NCI-H1694 treated with DMSO at 0.1 percent for 48 hours (cell line): Measurements from ENCODE around the gene RNASE4.
A peak's percentile ranks its signal among the peaks of the same experiment; 100 is the strongest.

Experiments used
- DNase-seq: peaks from one replicate; lab custom pipeline; 2025; lab: John Stamatoyannopoulos, UW

The RNASE4 gene

DNA sequence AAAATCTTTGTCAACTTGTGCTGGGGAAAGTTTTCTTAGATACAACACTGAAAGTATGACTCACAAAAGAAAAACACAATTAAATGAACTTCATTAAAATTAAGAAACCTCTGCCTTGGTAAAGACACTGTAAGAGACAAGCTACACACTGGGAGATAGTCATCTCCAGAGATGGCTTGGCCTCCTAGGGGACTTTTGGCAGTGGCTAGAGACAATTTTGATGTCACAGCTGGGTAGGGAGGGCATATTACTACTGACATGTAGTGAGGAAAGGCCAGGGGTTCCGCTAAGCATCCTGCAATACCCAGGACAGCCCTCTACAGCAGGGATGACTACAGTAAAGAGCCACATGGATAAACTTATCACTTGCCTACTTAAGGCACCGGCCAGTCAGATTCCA is 8.7 kb upstream of the RNASE4 start:
- no peak for DNase-seq

DNA sequence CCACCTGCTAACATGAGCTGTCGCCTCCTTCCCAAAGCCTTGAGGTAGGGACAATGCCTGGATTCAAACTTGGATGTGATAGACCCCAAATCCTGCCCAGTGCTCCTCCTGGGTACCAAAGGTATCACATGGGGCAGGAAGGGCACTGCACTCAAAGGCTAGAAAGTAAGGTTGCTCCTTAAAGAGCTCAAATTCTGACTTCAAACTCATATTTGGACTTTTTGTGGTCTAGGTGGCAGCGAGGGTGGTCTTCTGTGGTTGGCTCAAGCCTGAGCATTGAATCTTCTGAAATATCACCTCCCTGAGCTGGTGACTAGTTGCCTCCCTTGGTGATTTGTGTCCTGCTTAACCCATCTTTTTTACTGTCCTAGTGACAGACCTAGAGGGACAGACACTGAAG is 8.3 kb upstream of the RNASE4 start:
- DNase-seq, result no peak

DNA sequence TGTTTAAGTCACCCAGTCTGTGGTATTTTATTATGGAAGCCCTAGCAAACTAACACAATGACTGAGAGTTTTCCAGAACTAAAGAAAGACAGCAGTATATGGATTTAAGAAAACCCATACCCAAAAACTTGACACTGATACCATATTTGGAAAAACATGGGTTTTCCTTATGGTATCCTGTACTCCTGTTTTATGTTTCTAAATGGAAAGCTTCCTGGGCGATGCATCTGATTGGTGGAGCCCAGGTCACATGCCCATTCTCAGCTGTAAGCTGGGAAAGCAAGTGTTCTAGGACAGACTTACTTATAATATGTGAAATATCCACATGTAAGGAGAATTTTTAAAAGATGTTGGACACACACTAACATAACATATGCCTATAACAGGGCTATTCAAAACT is 4.5 kb upstream of the RNASE4 start:
- DNase-seq, result no peak

DNA sequence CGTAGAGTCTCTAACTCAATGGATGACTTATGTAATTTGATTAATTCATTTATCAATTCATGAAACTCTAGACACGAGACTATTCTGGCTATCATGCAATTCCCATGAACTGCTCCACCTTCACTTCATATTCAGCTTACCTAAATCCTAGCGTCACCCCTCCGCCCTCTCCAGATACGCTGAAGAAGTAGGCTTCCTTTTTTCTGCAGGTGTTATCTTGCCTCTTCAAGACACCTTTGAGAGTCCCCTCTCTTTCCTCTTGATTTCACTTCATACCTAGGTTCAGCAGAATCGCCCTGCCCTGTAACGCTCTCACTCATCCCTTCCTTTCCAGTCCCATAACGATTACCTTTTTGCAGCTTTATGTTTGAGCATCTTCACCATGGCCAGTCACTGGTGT is 4.0 kb upstream of the RNASE4 start:
- no peak for DNase-seq

DNA sequence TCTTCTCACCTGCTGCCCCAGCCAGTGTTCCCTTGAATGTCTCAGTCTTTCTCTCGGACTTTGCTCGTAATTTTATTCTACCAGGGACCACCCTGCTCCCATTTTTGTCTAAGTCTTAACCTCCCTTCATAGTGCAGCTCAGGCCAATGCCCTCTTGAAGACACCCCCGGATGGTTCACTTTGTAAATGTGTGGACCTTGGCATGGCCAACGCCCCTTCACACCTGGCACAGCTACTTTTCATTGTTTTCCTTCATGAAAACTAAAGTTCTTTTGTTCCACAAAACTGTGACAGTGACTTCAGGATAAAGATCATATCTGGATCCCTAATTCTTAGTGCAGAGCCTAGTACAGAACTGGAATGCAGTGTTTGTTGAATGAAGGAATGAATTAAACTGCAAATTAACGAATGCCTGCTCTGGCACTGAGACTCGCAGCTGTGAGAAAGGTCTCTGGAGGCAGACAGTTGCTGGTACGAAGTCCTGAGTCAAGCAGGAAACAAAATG is 3.5 kb upstream of the RNASE4 start:
- no peak for DNase-seq

DNA sequence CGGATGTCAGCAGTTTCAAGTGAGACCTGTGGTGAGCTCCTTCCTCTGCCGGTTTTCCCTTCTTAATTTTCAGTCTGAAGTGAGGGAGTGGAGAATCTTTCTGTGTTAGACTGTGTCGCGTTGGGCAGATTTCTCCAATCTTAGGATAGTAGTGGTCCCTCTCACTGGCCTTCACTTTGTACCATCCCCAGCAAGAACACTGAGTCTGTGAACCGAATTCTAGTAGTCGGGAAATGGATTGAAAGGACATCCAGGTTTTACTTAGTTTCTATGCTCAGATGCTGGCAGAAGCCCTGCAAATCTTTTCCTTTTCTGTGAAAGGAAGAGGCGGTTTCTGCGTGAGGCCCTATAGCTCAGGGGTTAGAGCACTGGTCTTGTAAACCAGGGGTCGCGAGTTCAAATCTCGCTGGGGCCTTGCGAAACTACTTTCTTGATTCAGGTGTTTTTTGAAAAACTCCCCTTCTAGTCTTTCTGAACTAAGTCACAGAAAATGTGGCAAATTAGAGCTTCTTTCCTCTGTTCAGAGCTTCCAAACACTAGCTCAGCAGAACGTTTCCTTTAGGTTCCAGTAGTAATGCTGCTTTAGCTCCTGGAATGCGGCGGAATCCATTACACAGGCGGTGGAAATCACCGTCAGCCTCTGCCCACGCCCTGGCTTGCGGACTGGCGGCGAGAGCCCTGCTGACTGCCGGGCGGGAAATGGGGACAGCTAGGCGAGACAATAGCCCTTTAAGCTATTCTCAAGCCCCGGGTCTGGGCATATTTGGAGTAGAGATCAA is 2.8 kb upstream of the RNASE4 start:
- peak; percentile 81 for DNase-seq

DNA sequence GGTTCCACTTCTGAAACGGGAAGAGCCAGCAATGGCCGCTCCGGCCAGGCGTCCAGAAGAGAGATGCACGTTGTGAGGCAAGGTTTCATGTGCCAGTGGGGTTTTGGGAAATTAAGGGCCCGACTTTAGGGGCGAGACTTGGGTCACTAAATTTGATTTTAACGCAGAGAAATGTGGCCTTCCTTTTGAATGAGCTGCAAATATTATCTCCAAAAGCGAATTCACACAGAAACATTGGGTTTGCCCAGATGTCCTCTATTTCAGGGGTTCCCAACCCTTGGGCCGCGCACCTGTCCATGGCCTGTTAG is 2.3 kb upstream of the RNASE4 start:
- DNase-seq, result no peak

DNA sequence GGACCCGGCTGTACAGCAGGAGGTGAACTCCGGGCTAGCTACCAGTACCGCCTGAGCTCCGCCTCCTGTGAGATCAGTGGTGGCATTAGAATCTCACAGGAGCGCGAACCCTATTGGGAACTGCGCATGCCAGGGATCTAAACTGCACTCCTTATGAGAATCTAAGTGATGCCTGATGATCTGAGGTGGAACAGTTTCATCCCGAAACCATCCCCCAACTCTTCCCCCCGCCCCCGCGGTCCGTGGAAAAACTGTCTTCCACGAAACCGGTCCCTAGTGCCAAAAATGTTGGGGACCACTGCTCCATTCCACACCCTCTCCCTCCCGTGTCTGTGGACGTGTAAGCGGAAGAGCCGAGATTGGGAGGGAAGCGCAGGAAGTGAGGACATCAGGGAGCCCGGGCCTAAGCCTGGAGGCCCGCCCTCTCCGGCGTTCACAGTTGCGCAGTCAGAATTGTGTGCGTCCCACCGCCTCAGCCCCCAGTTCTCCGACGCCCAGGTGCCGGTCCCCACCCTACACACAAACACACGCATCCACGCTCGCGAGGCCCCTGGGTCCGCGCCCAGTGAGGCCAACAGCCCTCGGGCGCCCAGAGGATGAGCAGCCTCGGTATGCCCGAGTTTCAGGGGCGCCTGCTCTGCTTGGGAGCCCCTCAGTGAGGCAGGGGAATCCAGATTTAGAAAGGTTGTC is 1.8 kb upstream of the RNASE4 start:
- peak; percentile 96 for DNase-seq

DNA sequence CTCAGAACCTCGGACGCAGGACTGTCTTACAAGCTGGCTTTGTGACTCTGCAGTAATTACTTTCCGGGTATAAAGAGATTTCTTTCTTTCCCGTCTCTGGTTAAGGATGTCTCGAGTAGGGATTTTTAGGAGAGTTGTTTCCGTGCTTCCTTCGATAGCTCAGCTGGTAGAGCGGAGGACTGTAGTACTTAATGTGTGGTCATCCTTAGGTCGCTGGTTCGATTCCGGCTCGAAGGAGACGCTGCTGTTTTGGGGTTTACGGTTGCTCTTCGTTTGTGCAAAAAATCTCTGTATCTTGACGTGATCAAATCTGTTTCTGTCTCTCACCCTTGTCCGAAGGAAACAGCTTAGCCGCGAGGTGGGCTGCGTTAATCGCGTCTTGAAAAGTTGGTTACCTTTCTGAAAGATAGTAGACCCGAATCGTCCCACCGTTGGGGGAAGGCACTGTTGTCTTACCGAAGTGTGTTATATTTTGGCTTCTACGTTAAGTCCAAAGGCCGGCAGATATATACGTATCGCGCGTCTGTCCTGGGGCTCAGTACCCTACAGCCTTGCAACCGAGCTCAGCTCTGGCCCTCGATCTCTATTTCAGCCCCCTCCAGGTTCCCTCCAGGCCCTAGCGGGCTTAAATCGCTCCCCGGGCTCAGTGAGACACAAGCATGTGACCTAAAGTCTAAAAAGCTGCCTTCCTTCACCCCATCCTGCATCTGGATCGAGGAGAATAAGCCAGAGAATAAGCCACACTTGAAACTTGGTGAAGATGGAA is 1.1 kb upstream of the RNASE4 start:
- DNase-seq, result peak; percentile 94

DNA sequence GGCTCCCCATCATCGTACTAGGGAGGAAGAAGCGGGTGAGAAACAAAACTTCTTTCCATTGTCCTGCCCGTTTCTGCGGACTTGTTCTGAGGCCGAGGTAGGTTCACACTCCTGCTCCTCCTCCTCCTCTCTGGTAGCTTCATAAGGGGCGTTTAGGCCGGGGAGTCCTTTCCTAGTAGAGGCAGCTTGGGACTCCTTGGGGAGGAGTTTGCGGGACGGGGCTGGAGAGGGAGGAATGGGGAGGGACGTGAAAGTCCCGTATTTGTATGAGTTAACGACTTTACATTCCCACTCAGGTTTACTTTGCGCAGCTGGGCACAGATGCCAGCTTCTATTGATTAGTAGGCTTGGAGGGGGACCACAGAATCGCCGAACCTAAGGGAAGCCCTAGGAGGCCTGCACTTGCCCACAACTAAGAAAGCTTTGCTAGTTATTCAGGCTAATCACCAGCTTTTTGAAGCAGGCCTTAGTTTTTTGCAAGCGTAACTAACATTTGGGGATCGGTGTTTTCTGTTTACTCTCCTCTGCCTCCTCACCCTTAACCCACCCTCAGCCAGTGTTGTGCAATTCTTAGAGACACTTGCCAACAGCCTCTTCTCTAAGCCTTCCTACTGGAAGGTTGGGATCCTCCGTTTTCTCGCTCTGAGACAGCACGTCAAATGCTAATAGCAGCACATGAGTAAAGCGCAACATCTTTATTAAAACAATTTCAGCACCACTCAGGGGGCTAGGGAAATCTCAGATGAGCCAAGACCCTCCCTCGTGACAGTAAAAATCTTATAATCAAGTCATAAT is 499 bp downstream of the RNASE4 start:
- DNase-seq, result no peak

DNA sequence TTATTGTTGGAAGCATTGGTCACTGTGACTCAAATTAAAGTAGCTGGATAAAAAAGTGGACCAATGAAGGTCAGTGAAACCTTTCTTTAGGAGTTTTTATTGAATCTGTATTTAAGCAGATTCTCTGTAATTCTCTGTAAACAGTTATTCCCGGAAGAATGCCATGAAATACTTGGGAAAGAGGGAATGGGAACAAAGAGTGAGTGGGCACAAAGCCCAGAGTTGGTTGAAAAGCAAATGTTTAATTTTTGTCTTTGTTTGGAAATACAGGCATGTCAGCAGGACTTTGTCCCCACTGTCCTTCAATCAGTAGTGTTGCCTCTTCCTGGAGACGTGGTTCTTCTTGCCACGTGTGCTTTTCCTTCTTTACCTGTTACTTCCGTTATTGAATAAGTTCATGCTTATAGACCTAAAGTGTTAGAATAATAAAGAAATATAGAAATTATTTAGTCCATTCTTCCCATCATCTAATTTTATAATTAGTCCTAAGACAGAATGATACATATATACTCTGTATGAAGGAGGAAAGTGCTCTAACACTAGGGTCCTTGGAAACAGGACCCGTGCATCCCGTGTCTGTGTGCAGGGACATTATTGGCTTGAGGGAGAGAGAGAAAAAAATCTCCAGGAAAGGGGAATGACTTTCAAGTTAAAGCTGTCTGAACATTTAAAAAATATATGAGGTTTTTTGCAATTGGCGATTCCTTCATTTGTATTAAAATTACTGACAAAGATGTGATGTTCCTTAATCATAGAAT is 2.2 kb downstream of the RNASE4 start:
- no peak for DNase-seq

DNA sequence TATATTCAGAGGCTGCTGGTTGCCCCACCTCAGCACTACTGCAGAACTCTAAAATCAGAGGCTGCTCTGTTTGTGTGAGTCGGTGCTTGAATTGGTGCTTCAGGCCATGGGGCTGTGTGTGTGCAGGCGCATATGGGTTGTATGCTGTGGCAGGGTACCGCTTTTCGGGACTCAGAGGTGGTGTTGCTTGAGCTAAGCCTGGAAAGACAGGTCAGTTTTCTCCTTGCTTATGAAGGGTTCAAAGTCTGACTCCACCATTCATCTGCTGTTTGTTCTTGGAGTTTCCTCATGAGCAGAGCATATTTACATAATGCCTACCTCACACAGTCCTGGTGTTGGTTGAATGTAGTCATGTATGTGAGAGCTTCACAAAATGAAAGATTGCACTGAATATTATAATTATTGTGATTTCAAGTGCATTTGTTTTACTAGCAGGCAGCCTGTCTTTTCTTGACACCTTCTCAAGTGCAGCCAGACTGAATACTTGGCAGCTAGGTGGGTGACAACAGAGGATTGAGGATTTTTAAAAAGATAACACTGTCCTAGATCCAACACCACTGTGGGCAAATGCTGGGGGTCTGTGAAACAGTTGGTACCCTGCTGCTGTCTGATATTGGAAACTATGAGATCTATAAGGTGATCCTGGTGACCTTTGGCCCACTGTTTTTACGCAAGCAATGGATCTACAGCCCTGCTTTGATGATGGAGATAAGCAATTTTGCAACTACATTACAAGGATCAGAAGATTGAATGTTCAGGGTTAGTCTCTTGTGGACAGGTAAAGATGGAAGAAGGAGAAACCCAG is 3.2 kb downstream of the RNASE4 start:
- DNase-seq, result no peak

DNA sequence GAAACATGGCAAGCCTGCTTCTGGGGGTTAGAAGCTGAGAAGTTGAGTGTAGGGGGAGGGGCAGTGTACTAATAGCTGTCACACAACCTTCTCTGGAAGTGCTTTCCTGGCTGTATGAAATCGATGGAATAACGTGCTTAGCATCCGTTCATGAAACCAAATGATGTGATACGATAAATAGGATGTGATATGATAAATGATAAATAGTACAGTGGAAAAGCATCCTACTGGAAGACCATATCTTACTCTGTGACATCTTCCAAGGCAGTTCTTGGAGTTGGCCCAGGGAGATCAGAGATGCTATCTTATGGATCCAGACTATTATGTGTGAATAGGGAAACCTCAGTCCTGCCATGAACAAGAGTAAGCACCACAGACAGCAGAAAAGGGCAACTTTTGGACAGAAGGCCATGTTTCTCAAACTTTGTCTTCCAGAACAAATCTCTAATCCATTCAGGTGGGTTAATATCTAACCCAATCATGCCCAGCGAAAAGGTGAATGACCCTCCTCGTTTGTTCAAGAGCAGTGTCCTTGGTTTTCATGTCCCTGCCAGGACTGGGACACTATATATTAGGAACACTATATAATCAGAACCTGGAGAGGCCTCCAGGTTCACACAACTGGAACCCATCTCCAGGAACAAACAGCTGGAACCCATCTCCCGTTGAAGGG is 3.9 kb downstream of the RNASE4 start, which contains the start of gene ANG:
Gene ANG, plus strand, starts transcription at position 598 of the 673 bp plus-strand sequence. CDS start 4,801 bp downstream, outside the sequence.
- no peak for DNase-seq

DNA sequence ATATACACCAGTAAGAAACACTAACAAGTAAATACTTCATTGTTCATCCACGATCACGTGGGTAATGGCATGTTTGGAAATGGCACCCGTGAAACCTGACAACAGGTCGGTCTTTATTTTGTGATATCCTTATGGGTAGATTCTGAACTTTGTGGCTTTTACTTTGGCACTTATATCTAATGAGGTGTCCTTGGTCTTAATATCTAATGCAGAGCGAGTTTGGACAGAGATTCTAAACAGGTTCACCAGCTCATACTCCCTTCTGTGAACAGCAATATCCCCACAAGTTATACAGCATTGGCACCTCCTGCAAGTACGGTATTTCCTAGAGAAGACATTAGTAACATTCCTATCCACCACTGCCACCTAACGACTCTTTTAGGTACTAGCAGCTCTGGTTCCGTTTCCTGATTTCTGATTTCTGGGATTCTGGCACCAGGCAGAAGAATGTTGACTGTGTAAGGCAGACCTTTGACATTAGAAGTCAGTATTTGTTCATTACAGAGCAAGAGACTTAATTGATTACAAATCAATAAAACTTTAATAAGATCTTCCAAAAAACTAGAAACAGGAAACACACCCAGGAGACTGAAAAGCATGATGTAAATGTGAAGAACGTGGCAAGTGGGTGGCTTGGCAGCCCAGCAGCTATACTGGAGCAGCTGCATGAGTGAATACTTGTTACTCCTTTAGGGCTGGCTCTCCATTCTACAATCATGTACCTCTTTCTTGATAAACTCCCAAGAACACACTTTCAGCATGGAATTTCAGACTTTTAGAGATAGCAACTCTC is 6.7 kb downstream of the RNASE4 start:
- peak; percentile 91 for DNase-seq

DNA sequence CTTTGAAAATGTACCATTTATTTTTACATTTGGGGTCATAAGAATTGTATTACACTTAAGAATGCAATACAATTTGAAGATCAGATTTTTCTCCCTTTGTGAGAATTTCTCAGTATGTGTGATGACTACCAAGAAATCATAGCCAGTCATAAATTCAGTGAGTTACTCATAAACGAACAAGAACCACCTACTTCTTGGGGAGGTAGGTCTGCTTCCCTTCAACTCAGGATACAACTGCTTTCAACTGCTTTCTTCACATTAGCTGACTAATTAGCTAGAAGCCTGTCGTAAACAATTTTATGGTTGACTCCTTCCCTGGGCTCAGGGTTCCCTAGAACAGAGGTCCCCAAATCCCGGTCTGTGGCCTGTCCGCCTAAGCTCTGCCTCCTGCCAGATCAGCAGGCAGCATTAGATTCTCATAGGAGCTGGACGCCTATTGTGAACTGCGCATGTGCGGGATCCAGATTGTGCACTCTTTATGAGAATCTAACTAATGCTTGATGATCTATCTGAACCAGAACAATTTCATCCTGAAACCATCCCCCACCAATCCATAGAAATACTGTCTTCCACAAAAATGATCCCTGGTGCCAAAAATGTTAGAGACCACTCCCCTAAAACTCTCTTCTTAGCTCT is 7.9 kb downstream of the RNASE4 start:
- no peak for DNase-seq

DNA sequence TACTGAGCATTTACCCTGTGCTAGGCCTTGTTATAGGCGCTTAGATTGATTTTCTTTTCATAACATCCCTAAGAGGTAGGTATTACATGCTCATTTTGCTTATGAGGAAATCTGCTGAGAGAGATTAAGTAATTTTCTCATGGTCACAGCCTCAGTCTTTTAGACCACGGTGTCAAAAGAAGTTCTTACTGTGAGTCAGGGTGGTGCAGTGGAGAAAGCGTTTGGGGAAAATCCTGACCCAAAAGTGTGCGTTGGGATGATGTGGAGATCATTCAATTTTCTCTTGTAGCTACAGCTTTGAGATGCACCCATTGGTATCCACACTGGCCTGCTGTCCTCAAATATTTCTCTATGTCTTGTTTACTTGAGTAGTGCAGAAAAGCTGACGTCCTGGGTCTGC is 12.4 kb downstream of the RNASE4 start:
- no peak for DNase-seq

DNA sequence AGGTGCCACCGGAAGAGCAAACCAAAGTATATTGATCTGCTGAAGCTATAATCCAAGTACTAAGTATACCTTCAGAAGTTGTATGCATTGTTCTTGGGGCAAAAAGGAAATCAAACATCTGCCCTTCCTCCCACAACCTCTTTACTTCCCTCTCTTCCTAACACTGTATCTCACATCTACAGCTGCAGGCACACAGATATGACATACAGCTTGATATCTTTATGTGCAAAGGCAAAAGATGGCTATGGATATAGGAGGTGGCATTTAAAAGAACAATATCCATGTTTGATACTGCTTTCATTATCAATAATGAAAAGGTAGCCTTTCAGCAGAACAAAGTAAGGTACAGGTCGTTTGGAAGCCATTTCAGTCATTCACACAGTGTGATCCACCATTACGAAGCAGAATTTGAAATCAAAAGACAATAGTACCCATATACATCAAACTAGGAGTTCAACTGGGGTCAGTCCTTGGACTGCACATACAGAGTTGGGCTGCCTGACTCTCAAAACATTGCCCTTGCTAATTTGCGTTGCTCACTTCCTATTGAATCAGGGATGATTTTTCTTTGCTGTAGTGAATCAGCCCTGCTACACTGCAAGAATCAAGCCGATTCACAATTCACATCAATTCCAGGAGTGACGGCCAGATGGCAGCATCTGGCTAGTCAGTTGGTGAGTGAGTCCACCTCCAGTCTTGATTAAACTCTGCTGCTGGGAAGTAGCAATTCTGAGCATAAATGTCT is 13.1 kb downstream of the RNASE4 start:
- peak; percentile 3 for DNase-seq

DNA sequence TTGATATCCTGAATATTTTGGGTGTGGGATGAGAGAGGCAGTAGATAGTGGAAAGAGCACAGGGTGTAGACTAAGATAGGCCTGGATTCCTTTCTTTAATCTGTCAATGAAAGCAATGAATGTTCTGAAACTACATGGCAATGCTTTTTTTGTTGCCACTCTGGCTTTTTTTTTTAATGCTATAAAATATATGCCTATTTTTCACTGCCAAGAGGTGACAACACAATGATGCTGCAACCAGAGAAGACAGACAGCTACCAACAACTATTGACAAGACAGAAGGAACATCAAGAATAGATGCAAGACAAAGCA is 13.6 kb downstream of the RNASE4 start:
- no peak for DNase-seq
